ENCODE data around the gene SEC61A2.

DNA sequence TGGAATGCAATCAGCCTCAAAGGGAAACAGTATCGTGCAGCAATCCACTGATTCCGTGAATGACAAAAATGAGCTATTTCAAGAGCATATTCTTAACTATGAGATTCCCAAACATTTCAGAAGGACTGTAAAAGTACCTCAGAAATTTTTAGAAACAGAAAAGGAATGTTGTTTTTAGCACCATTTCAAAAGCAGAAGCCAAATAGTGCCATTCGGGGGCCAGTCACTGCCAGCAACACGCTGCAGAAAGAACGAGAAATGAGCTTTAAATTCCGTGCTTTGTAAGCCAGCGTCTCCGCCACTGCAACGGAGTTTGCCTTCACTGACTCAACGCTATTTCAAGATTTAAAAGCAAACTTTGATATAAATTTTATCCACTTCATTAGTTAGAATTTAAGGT, 59.9 kb downstream of the SEC61A2 start:
- no peak for TF ChIP-seq POLR2A (IDR thresholded peaks at IDR 0.05)
- TF ChIP-seq, protein P1, sequence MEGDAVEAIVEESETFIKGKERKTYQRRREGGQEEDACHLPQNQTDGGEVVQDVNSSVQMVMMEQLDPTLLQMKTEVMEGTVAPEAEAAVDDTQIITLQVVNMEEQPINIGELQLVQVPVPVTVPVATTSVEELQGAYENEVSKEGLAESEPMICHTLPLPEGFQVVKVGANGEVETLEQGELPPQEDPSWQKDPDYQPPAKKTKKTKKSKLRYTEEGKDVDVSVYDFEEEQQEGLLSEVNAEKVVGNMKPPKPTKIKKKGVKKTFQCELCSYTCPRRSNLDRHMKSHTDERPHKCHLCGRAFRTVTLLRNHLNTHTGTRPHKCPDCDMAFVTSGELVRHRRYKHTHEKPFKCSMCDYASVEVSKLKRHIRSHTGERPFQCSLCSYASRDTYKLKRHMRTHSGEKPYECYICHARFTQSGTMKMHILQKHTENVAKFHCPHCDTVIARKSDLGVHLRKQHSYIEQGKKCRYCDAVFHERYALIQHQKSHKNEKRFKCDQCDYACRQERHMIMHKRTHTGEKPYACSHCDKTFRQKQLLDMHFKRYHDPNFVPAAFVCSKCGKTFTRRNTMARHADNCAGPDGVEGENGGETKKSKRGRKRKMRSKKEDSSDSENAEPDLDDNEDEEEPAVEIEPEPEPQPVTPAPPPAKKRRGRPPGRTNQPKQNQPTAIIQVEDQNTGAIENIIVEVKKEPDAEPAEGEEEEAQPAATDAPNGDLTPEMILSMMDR (IDR thresholded peaks at IDR 0.05): no peak

Data from body of pancreas (tissue), 4 donors.